ENCODE results near the gene CIBAR2.

The CIBAR2 gene

GRCh38 chr16:85078226-85078625, 34.0 kb downstream of the CIBAR2 start:
- no peak for DNase-seq (ENCODE audit: extremely low spot score)
- TF ChIP-seq CTCF (IDR thresholded peaks at IDR 0.05; ENCODE audit: control extremely low read depth, extremely low read depth, low read depth, missing control alignments): no peak
- ChIA-PET CTCF (interaction anchor here (1.9 kb wide), 1 partner anchor 9 kb away, joined by 8 read pairs; no protein-coding TSS in a partner anchor), POLR2A (no interaction called here)

- ChIA-PET CTCF (interaction anchor here (0.8 to 1.9 kb wide), 2 partner anchors 9 to 106 kb away, joined by 4 to 8 read pairs; no protein-coding TSS in a partner anchor), POLR2A (no interaction called here)
- no peak for TF ChIP-seq CTCF (IDR thresholded peaks at IDR 0.05; ENCODE audit: control extremely low read depth, extremely low read depth, low read depth, missing control alignments)
- no peak for DNase-seq (ENCODE audit: extremely low spot score)
These were observed 34.6 kb downstream of the CIBAR2 start for GRCh38 chr16:85077576-85078125.

GRCh38 chr16:85077039-85077438, 35.2 kb downstream of the CIBAR2 start:
- CTCF ChIA-PET: interaction anchor here (0.8 to 1.9 kb wide), 3 partner anchors 8 to 106 kb away, joined by 4 to 8 read pairs (median 6); no protein-coding TSS in a partner anchor
- TF ChIP-seq CTCF (IDR thresholded peaks at IDR 0.05; ENCODE audit: control extremely low read depth, extremely low read depth, low read depth, missing control alignments): no peak
- no peak for DNase-seq (ENCODE audit: extremely low spot score)
- POLR2A ChIA-PET: no interaction called here

- DNase-seq (ENCODE audit: extremely low spot score): no peak
- ChIA-PET POLR2A (no interaction called here), CTCF (interaction anchor here (1.2 to 1.5 kb wide), 3 partner anchors 10 to 11 kb away, joined by 3 to 10 read pairs (median 6); no protein-coding TSS in a partner anchor)
- TF ChIP-seq CTCF (IDR thresholded peaks at IDR 0.05; ENCODE audit: control extremely low read depth, extremely low read depth, low read depth, missing control alignments): no peak
These were observed 36.9 kb downstream of the CIBAR2 start for GRCh38 chr16:85075236-85075924.

GRCh38 chr16:85074225-85074914, 37.9 kb downstream of the CIBAR2 start:
- TF ChIP-seq CTCF (IDR thresholded peaks at IDR 0.05; ENCODE audit: control extremely low read depth, extremely low read depth, low read depth, missing control alignments): no peak
- CTCF ChIA-PET: interaction anchor here (1.2 to 1.9 kb wide), 2 partner anchors 12 to 13 kb away, joined by 3 to 11 read pairs; no protein-coding TSS in a partner anchor
- no peak for DNase-seq (ENCODE audit: extremely low spot score)
- POLR2A ChIA-PET: no interaction called here

GRCh38 chr16:85072947-85073346, 39.3 kb downstream of the CIBAR2 start:
- no peak for DNase-seq (ENCODE audit: extremely low spot score)
- ChIA-PET CTCF (interaction anchor here (1.9 to 2.2 kb wide), 2 partner anchors 14 to 17 kb away, joined by 7 to 11 read pairs; no protein-coding TSS in a partner anchor), POLR2A (no interaction called here)

More at GRCh38 chr16:85072947-85073346, 39.3 kb downstream of the CIBAR2 start:
- TF ChIP-seq CTCF (IDR thresholded peaks at IDR 0.05; ENCODE audit: control extremely low read depth, extremely low read depth, low read depth, missing control alignments): no peak
